Peyer's patch (tissue), 4 donors: ENCODE results near the gene GPR84.

Experiments used
- CTCF ChIP-seq, 6 experiments: fragments of 450-650 bp in 4 of 6; fragments of 200-600 bp in 2 of 6; sonication (generic) in 1 of 6; IDR thresholded peaks; one replicate each; pipeline ENCODE4 v1.5.1; 2017 to 2019; ENCODE audit warnings: antibody characterized with exemption in 6 of 6, mild to moderate bottlenecking in 3 of 6, moderate library complexity in 1 of 6
- POLR2A ChIP-seq, 2 donors: fragments of 450-650 bp; IDR thresholded peaks; one replicate each; pipeline ENCODE4 v1.5.1; 2017; ENCODE audit warnings: antibody characterized with exemption in 2 of 2, mild to moderate bottlenecking in 2 of 2, moderate library complexity in 2 of 2

- no peak for TF ChIP-seq CTCF (IDR thresholded peaks at IDR 0.05)
- no peak for TF ChIP-seq POLR2A (IDR thresholded peaks at IDR 0.05)
Observed at GRCh38 chr12:54357506-54358190, 6.6 kb downstream of the GPR84 start.
